ENCODE measurements around the gene PPP5C. TPM values are rescaled to one million over a fixed set of nuclear protein-coding genes. Genes with fewer than 3 reads are reported as not detected.

Gene PPP5C
- total and polyA plus RNA-seq, 3 donors from 2014 or later, result 49.1 to 72.8 (median 71.7) TPM

GRCh38 chr19:46353730-46354528 lies 7.0 kb downstream of the PPP5C start:
- TF ChIP-seq CTCF (IDR thresholded peaks at IDR 0.05) (no peak), POLR2A (IDR thresholded peaks at IDR 0.05) (no peak)
- 88 to 94% methylated on average over 23 to 28 of the region's 28 CpGs for WGBS, 2 donors
- no peaks in the 10 kb centered on the region for H3K9me3 ChIP-seq
- H3K36me3 ChIP-seq (ENCODE audit: low read depth, missing control alignments), result no peaks in the 10 kb centered on the region
- no peaks in the 10 kb centered on the region for H3K27me3 ChIP-seq
- intact Hi-C loops (cut with DNase I; ENCODE audit: low total_unique reads), result no loop called here
- H3K4me1 ChIP-seq, result peaks cover 28% of the 10 kb centered on the region
- DNase-seq, result no peak
- H3K4me3 ChIP-seq, result no peak overlapping the region
- no peak overlapping the region for H3K27ac ChIP-seq

GRCh38 chr19:46355234-46356148 lies 8.6 kb downstream of the PPP5C start:
- Histone ChIP-seq H3K4me3 (no peak overlapping the region), H3K27me3 (no peaks in the 10 kb centered on the region), H3K4me1 (peaks cover 14% of the 10 kb centered on the region), H3K9me3 (no peaks in the 10 kb centered on the region), H3K27ac (no peak overlapping the region), H3K36me3 (ENCODE audit: low read depth, missing control alignments) (no peaks in the 10 kb centered on the region)
- WGBS, 2 donors, result 89 to 92% methylated on average over 8 to 22 of the region's 23 CpGs
- TF ChIP-seq POLR2A (IDR thresholded peaks at IDR 0.05), result no peak
- TF ChIP-seq CTCF (IDR thresholded peaks at IDR 0.05), result no peak
- DNase-seq, result no peak
- intact Hi-C loops (cut with DNase I; ENCODE audit: low total_unique reads), result no loop called here

- WGBS, 2 donors, result 73 to 77% methylated on average over 9 of the region's 9 CpGs
- H3K4me1 ChIP-seq, result peaks cover 5% of the 10 kb centered on the region
- no peaks in the 10 kb centered on the region for H3K36me3 ChIP-seq (ENCODE audit: low read depth, missing control alignments)
- no peaks in the 10 kb centered on the region for H3K27me3 ChIP-seq
- no peak overlapping the region for H3K27ac ChIP-seq
- H3K4me3 ChIP-seq, result no peak overlapping the region
- TF ChIP-seq POLR2A (IDR thresholded peaks at IDR 0.05) (no peak), CTCF (IDR thresholded peaks at IDR 0.05) (no peak)
- DNase-seq, result no peak
- intact Hi-C loops (cut with DNase I; ENCODE audit: low total_unique reads), result no loop called here
- no peaks in the 10 kb centered on the region for H3K9me3 ChIP-seq
Observed at GRCh38 chr19:46356149-46357055, 9.5 kb downstream of the PPP5C start.

GRCh38 chr19:46357846-46358583 lies 11.1 kb downstream of the PPP5C start:
- Histone ChIP-seq H3K9me3 (no peaks in the 10 kb centered on the region), H3K4me3 (no peak overlapping the region), H3K36me3 (ENCODE audit: low read depth, missing control alignments) (no peaks in the 10 kb centered on the region), H3K27ac (no peak overlapping the region), H3K4me1 (no peaks in the 10 kb centered on the region), H3K27me3 (no peaks in the 10 kb centered on the region)
- WGBS, 2 donors, result 82 to 83% methylated on average over 7 of the region's 7 CpGs
- TF ChIP-seq POLR2A (IDR thresholded peaks at IDR 0.05) (no peak), CTCF (IDR thresholded peaks at IDR 0.05) (no peak)
- no peak for DNase-seq
- intact Hi-C loops (cut with DNase I; ENCODE audit: low total_unique reads), result no loop called here
